ENCODE results near the gene SYCP3.

GRCh38 chr12:101698800-101699347 lies 40.4 kb downstream of the SYCP3 start:
- TF ChIP-seq CTCF (IDR thresholded peaks at IDR 0.05) (no peak), POLR2A (IDR thresholded peaks at IDR 0.05) (no peak)
